ENCODE results near the gene CD248. TPM values are rescaled to one million over a fixed set of nuclear protein-coding genes. Genes with fewer than 3 reads are reported as not detected.

The CD248 gene
- total RNA-seq, 2 donors from 2014 or later = 4.9 to 8.8 TPM

DNA sequence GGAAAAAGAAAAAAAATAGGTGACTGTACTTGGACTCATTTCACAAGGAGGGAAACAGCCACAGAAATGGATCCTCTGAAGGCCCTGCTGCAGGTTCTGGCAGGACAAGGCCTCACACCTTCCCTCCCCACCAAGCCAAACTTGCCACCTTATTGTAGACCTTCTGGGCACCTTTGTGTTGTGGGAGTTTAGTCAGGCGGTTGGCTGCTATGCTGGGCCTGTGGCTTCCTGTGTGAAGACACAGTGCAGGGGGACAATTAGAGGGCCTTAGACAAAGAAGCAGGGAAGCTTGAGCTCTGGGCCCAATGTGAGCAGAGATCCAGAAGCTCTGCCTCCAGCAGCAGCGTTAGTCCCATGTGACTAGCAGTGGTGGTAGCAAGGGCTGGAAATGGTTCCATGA is 44.2 kb downstream of the CD248 start:
- Histone ChIP-seq H3K9ac (ENCODE audit: low read depth in 2 of 2, low read length in 2 of 2) (no peak overlapping the region), H3K4me1 (no peaks in the 10 kb centered on the region), H3K9me3 (no peaks in the 10 kb centered on the region), H3K4me3 (no peak overlapping the region), H3K36me3 (peaks cover 13% of the 10 kb centered on the region), H3K27me3 (no peaks in the 10 kb centered on the region), H3K27ac (no peak overlapping the region)
- intact Hi-C loops (cut with DNase I) = no loop called here
- TF ChIP-seq, protein P1, sequence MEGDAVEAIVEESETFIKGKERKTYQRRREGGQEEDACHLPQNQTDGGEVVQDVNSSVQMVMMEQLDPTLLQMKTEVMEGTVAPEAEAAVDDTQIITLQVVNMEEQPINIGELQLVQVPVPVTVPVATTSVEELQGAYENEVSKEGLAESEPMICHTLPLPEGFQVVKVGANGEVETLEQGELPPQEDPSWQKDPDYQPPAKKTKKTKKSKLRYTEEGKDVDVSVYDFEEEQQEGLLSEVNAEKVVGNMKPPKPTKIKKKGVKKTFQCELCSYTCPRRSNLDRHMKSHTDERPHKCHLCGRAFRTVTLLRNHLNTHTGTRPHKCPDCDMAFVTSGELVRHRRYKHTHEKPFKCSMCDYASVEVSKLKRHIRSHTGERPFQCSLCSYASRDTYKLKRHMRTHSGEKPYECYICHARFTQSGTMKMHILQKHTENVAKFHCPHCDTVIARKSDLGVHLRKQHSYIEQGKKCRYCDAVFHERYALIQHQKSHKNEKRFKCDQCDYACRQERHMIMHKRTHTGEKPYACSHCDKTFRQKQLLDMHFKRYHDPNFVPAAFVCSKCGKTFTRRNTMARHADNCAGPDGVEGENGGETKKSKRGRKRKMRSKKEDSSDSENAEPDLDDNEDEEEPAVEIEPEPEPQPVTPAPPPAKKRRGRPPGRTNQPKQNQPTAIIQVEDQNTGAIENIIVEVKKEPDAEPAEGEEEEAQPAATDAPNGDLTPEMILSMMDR (IDR thresholded peaks at IDR 0.05) = no peak
- no peak for DNase-seq

DNA sequence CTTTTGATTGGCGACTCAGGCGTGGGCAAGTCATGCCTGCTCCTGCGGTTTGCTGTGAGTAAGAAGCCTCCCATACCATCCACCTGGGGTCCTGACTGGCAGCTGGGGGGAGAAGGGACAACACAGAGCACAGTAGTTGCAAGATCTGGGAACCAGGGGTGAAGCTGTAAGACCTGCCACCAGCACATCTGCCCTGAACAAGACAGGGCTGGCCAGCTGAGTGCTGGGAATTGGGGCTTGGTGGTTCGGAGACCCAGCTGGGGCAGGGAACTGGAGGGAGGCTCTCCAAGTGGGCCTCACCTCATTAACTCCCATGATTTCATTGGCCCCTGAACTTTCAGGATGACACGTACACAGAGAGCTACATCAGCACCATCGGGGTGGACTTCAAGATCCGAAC is 45.0 kb downstream of the CD248 start:
- Histone ChIP-seq H3K4me3 (no peak overlapping the region), H3K9me3 (no peaks in the 10 kb centered on the region), H3K27me3 (no peaks in the 10 kb centered on the region), H3K4me1 (peaks cover 4% of the 10 kb centered on the region), H3K36me3 (peaks cover 13% of the 10 kb centered on the region), H3K9ac (ENCODE audit: low read depth in 2 of 2, low read length in 2 of 2) (no peak overlapping the region), H3K27ac (no peak overlapping the region)
- DNase-seq = no peak
- TF ChIP-seq, protein P1 (IDR thresholded peaks at IDR 0.05) = no peak
- intact Hi-C loops (cut with DNase I) = no loop called here

DNA sequence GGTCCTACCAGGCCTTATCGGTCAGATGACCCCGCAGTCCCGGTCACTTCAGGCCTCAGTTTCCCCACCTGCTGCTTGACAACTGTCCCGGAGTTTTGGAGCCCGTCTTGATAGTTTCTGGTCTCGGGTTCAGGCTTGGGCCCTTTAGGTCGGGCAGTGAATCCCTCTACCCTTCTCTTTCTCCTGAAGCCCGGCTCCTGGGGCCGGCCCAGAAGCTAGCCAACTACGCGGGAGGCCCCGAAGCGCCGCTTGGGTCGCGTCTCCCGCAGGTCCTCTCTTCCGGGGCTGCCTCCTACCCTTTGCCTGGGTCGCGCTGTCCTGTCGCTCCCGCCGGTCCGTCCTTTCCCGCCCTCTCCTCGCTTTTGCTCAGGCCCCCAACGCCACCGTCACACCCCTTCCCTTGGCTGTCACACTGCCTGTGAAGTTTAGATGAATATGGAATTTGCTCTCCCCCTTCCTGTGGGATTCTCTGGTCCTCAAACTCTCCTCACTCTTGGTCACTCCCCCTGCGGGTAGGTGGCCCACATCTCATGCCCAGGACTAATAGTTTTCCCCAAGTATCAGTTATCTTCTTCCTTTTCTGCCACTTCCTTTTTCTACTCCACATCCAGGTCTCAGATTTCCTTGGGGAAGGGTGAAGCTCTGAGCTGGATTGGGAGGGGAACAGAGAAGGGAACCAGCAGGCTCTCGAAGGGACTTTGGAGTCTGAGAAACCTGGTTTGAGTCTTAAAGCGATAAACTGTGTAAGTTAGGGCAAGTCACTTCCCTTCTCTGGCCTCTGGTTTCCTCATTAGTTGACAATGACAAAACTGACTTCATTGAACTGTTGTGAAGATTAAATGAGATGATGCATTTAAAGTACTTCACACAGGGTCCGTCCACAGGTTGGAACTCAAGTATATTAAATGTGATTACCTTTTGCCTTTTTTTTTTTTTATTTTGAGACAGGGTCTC is 47.6 kb downstream of the CD248 start:
- intact Hi-C loops (cut with DNase I) = no loop called here
- H3K9ac ChIP-seq (ENCODE audit: low read depth in 2 of 2, low read length in 2 of 2) = peak overlapping the region; percentile 75 to 95
- peak overlapping the region; percentile 93 for H3K27ac ChIP-seq
- DNase-seq = no peak
- no peaks in the 10 kb centered on the region for H3K9me3 ChIP-seq
- peaks cover 10% of the 10 kb centered on the region for H3K4me1 ChIP-seq
- H3K4me3 ChIP-seq = peak overlapping the region; percentile 68
- peaks cover 12% of the 10 kb centered on the region for H3K36me3 ChIP-seq
- TF ChIP-seq, protein P1 (IDR thresholded peaks at IDR 0.05) = peak; percentile 11
- H3K27me3 ChIP-seq = no peaks in the 10 kb centered on the region

DNA sequence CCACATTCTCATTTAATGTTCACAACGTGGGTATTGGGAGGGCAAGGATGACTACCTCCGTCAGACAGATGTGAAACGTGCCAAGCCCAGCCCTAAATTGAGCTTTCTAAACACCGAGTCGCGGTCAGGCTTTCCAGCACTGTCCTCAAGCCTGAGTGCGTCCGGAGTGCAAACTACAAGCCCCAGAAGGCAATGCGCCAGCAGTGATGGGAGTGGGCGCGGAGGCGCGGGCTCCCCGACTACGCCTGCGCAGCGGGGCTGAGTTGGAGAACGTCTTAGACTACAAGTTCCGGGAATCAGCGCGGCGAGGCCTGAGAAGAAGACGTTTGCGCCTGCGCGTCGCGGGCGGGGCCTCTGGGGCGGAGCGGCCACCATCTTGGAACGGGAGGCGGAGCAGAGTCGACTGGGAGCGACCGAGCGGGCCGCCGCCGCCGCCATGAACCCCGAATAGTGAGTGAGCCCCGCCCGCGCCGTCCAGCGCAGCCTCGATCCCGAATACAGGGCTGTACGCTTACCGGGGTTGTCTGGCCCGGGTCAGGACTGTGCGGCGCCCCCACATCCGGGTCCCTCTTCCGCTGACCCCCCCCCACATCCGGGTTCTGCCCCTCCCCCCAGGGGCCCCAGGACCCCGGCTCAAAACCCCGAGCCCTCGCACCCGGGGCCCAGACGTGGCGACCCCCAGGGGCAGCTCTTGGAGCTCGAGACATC is 48.4 kb downstream of the CD248 start, which contains the start of gene RAB1B:
Gene RAB1B (plus strand): TSS at position 396 of the 708 bp plus-strand sequence. CDS start 41 bp downstream, at position 437.
- no peaks in the 10 kb centered on the region for H3K27me3 ChIP-seq
- TF ChIP-seq, protein P1 (IDR thresholded peaks at IDR 0.05) = no peak
- peak; percentile 100 for DNase-seq
- peaks cover 10% of the 10 kb centered on the region for H3K4me1 ChIP-seq
- H3K27ac ChIP-seq = peak within 1 kb of the TSS; percentile 93
- peaks cover 4% of the 10 kb centered on the region for H3K36me3 ChIP-seq
- intact Hi-C loops (cut with DNase I) = no loop called here
- peak within 1 kb of the TSS; percentile 68 for H3K4me3 ChIP-seq
- H3K9ac ChIP-seq (ENCODE audit: low read depth in 2 of 2, low read length in 2 of 2) = peak within 1 kb of the TSS; percentile 79 to 95
- H3K9me3 ChIP-seq = no peaks in the 10 kb centered on the region

DNA sequence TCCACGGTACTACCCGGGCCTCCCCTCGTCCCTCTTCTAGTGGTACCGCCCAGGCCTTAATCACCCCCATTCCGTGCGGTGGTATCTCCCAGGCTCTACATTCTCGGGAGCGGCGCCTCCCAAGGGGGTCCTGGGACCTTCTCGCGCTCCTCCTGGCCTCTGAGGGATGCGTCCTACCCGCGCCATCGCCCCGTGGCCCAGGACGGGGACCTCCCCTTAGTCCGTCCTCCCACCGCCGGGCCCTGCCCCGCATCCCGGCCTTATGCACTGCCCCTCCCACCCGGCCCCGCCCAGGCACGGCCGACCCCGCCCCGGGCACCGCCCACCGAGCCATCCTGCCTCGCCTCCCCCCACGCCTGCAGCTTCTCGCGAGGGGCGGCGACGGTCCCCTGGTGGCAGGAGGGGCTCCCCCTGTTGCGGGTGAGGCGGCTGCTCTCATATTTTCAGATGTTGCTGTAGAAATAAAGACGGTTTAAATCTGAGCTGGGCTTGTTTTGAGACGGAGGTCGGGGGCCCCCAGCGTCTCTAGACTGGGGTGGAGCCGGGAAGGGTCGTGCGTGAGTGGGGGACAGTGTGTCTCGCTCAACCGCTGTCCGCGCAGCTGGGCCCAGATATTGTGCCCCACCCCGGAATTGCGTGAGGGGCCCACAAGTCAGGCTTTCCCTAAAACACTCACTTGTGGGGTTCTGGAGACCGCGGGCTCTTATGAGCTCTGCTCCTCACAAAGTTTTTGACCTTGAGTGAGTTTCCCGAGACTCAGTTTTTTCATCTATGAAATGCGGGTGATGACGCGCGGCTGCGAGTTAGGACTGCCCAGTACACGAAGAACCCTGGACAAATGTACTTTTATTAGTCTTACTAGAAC is 49.2 kb downstream of the CD248 start:
- Histone ChIP-seq H3K36me3 (no peaks in the 10 kb centered on the region), H3K9ac (ENCODE audit: low read depth in 2 of 2, low read length in 2 of 2) (peak overlapping the region; percentile 79 to 95), H3K27ac (peak overlapping the region; percentile 93)

More for the DNA sequence above, 49.2 kb downstream of the CD248 start:
- intact Hi-C loops (cut with DNase I) = no loop called here
- Histone ChIP-seq H3K9me3 (no peaks in the 10 kb centered on the region), H3K4me1 (peaks cover 10% of the 10 kb centered on the region), H3K4me3 (peak overlapping the region; percentile 68), H3K27me3 (no peaks in the 10 kb centered on the region)
- TF ChIP-seq, protein P1 (IDR thresholded peaks at IDR 0.05) = no peak
- DNase-seq = peak; percentile 92

All from colonic mucosa (tissue), 4 donors.